ENCODE results near the gene CLEC14A.

DNA sequence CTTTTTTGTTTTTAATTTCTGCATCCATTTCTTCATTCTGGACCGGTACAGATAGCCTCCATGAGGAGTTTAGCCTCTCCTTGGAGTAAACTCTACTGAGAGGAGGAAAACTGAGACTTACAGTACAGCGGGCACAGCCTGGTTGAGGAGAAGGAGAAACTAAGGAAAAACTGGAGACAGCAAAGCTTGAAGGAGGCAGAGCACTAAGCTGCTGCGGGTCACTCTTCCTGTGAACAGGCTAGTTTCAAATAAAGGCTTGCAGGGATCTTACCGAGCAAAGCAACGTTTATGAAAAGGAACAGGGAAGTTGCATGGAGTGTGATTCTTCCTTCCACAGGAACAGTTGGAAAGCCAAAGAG, 48.5 kb downstream of the CLEC14A start:
- TF ChIP-seq, protein P1, sequence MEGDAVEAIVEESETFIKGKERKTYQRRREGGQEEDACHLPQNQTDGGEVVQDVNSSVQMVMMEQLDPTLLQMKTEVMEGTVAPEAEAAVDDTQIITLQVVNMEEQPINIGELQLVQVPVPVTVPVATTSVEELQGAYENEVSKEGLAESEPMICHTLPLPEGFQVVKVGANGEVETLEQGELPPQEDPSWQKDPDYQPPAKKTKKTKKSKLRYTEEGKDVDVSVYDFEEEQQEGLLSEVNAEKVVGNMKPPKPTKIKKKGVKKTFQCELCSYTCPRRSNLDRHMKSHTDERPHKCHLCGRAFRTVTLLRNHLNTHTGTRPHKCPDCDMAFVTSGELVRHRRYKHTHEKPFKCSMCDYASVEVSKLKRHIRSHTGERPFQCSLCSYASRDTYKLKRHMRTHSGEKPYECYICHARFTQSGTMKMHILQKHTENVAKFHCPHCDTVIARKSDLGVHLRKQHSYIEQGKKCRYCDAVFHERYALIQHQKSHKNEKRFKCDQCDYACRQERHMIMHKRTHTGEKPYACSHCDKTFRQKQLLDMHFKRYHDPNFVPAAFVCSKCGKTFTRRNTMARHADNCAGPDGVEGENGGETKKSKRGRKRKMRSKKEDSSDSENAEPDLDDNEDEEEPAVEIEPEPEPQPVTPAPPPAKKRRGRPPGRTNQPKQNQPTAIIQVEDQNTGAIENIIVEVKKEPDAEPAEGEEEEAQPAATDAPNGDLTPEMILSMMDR (IDR thresholded peaks at IDR 0.05), result no peak
- TF ChIP-seq ZFX (IDR thresholded peaks at IDR 0.05; ENCODE audit: borderline replicate concordance), result no peak

Data from 22Rv1 (cell line).